Fibroblast of lung (primary cell): ENCODE data around the gene C17orf67. TPM values are rescaled to one million over a fixed set of nuclear protein-coding genes. Genes with fewer than 3 reads are reported as not detected.

Experiments
- DNase-seq, 2 donors: peaks; one replicate each; pipeline versions ENCODE4 v3.0.0 to v3.0.0-alpha.2; 2010; ENCODE audit warnings: low read depth in 2 of 2
- H2AFZ ChIP-seq: 2 replicates; pipeline ENCODE4 v1.5.1; 2012; ENCODE audit warnings: low read length, control low read depth, inconsistent platforms
- H3K27ac ChIP-seq: 2 replicates; pipeline ENCODE4 v1.5.1; 2011; ENCODE audit warnings: low read length, control low read depth; ENCODE audit not compliant: insufficient read depth
- H3K27me3 ChIP-seq: 2 replicates; pipeline ENCODE4 v1.5.1; 2011; ENCODE audit warnings: mild to moderate bottlenecking, low read length; ENCODE audit not compliant: control insufficient read depth, insufficient read depth
- H3K36me3 ChIP-seq: 2 replicates; pipeline ENCODE4 v1.5.1; 2011; ENCODE audit warnings: low read length; ENCODE audit not compliant: control insufficient read depth, insufficient read depth
- H3K4me1 ChIP-seq: 2 replicates; pipeline ENCODE4 v1.5.1; 2011; ENCODE audit warnings: low read length; ENCODE audit not compliant: control insufficient read depth, insufficient read depth; ENCODE audit errors: extremely low read depth
- H3K4me2 ChIP-seq: 2 replicates; pipeline ENCODE4 v1.5.1; 2011; ENCODE audit warnings: low read length, control low read depth; ENCODE audit not compliant: insufficient read depth; ENCODE audit errors: extremely low read depth
- H3K4me3 ChIP-seq, 4 experiments: fragments of 200-600 bp in 1 of 4; sonication (generic) in 1 of 4; replicated peaks in 1 of 4; 2 replicates each; pipeline ENCODE4 v1.5.1; 2011 to 2016; ENCODE audit warnings: low read length in 4 of 4, low read depth in 3 of 4, mild to moderate bottlenecking in 3 of 4, control low read depth in 2 of 4, inconsistent platforms in 1 of 4, mixed read lengths in 1 of 4; ENCODE audit not compliant: insufficient read depth in 1 of 4; ENCODE audit errors: control extremely low read depth in 1 of 4
- H3K79me2 ChIP-seq: 2 replicates; pipeline ENCODE4 v1.5.1; 2012; ENCODE audit warnings: mild to moderate bottlenecking, low read length, inconsistent platforms; ENCODE audit not compliant: control insufficient read depth, insufficient read depth
- H3K9ac ChIP-seq: 2 replicates; pipeline ENCODE4 v1.5.1; 2011; ENCODE audit warnings: mild to moderate bottlenecking, low read length, control low read depth; ENCODE audit not compliant: insufficient read depth
- H3K9me3 ChIP-seq: 2 replicates; pipeline ENCODE4 v1.5.1; 2012; ENCODE audit warnings: low read depth, low read length; ENCODE audit not compliant: control insufficient read depth, insufficient read depth
- H4K20me1 ChIP-seq: 2 replicates; pipeline ENCODE4 v1.5.1; 2011; ENCODE audit warnings: low read length; ENCODE audit not compliant: control insufficient read depth, insufficient read depth; ENCODE audit errors: extremely low read depth
- CTCF ChIP-seq, 2 donors: IDR thresholded peaks in 1 of 2; conservative IDR thresholded peaks in 1 of 2; 1 replicate in 1 of 2; 2 replicates in 1 of 2; pipeline ENCODE4 v1.5.1; 2011 to 2012; ENCODE audit warnings: low read length in 2 of 2, control low read depth in 1 of 2, inconsistent platforms in 1 of 2, low read depth in 1 of 2, mild to moderate bottlenecking in 1 of 2
- EZH2 ChIP-seq: IDR thresholded peaks from 2 replicates; pipeline ENCODE4 v1.5.1; 2012; ENCODE audit warnings: low read length, control low read depth, mild to moderate bottlenecking; ENCODE audit errors: missing control alignments
- polyA minus RNA-seq: library from RNA; depleted of rRNA, polyadenylated mRNA; stranded (reverse); fragments of >200 nt; gene quantifications from 2 replicates; pipeline ENCODE4 v1.2.3, GENCODE V29; 2011; ENCODE audit warnings: low replicate concordance
- polyA plus RNA-seq, 2 donors: library from polyadenylated mRNA; depleted of rRNA in 1 of 2; stranded (reverse) in 1 of 2; unstranded in 1 of 2; fragments of >200 nt; gene quantifications; 2 replicates each; pipeline ENCODE4 v1.2.1, GENCODE V29; 2011 to 2012; ENCODE audit warnings: missing spikeins in 1 of 2
- total RNA-seq: library from RNA; depleted of rRNA; stranded (reverse); fragments of >200 nt; gene quantifications from 2 replicates; pipeline ENCODE4 v1.2.1, GENCODE V29; 2014

C17orf67 gene
- 1.3 and 1.7 TPM in 2 replicates for total RNA-seq
- polyA plus RNA-seq: 0.45 and 0.54 TPM in 2 replicates
- polyA plus RNA-seq (2012): 0.80 and 0.84 TPM in 2 replicates
- polyA minus RNA-seq: 1.2 TPM in 1 of 2 replicates, not detected in the other

- DNase-seq: peak; percentile 90 to 96
- Histone ChIP-seq H3K4me2 (peak within 1 kb of the TSS; percentile 89), H4K20me1 (no peaks in the 10 kb centered on the region), H3K79me2 (peaks cover 25% of the 10 kb centered on the region), H3K27ac (peak within 1 kb of the TSS; percentile 91), H3K9ac (peak within 1 kb of the TSS; percentile 82), H2AFZ (peak within 1 kb of the TSS; percentile 69), H3K36me3 (no peaks in the 10 kb centered on the region), H3K4me3 (peak within 1 kb of the TSS; percentile 71 to 88 (median 79)), H3K9me3 (no peaks in the 10 kb centered on the region), H3K4me1 (peaks cover 11% of the 10 kb centered on the region), H3K27me3 (no peaks in the 10 kb centered on the region)
- TF ChIP-seq CTCF (conservative IDR thresholded peaks at IDR 0.05 in 1 of 2, IDR thresholded peaks at IDR 0.05 in 1 of 2; ENCODE audit: low read depth in 1 of 2, low read length in 2 of 2) (no peak), EZH2 (no peak)
Observed at GRCh38 chr17:56833809-56834379, at the start of gene C17orf67, which contains the start of gene DGKE. TSS of gene C17orf67 (minus strand) at chr17:56833920. CDS start at chr17:56815810, 18,110 bp downstream. TSS of gene DGKE (plus strand) at chr17:56834151. CDS start at chr17:56834796, 645 bp downstream.

- H2AFZ ChIP-seq: no peak overlapping the region
- no peaks in the 10 kb centered on the region for H3K36me3 ChIP-seq
- no peak overlapping the region for H3K4me2 ChIP-seq
- TF ChIP-seq CTCF (conservative IDR thresholded peaks at IDR 0.05 in 1 of 2, IDR thresholded peaks at IDR 0.05 in 1 of 2; ENCODE audit: low read depth in 1 of 2, low read length in 2 of 2) (no peak), EZH2 (no peak)
- H3K27me3 ChIP-seq: no peaks in the 10 kb centered on the region
- no peaks in the 10 kb centered on the region for H3K79me2 ChIP-seq
- H3K27ac ChIP-seq: no peak overlapping the region
- no peak for DNase-seq
- H3K4me1 ChIP-seq: no peaks in the 10 kb centered on the region
- H3K9me3 ChIP-seq: no peaks in the 10 kb centered on the region
- no peak overlapping the region for H3K9ac ChIP-seq
- no peaks in the 10 kb centered on the region for H4K20me1 ChIP-seq
- H3K4me3 ChIP-seq: no peak overlapping the region
Observed at GRCh38 chr17:56881685-56882295, 48.1 kb upstream of the C17orf67 start.

- Histone ChIP-seq H3K4me2 (no peak overlapping the region), H3K9ac (no peak overlapping the region), H3K27ac (no peak overlapping the region), H3K79me2 (no peaks in the 10 kb centered on the region), H3K27me3 (no peaks in the 10 kb centered on the region), H3K9me3 (no peaks in the 10 kb centered on the region), H3K36me3 (no peaks in the 10 kb centered on the region), H3K4me3 (no peak overlapping the region), H4K20me1 (no peaks in the 10 kb centered on the region), H2AFZ (no peak overlapping the region), H3K4me1 (no peaks in the 10 kb centered on the region)
- TF ChIP-seq EZH2 (no peak), CTCF (conservative IDR thresholded peaks at IDR 0.05 in 1 of 2, IDR thresholded peaks at IDR 0.05 in 1 of 2; ENCODE audit: low read depth in 1 of 2, low read length in 2 of 2) (no peak)
- no peak for DNase-seq
Observed at GRCh38 chr17:56880571-56880970, 46.9 kb upstream of the C17orf67 start.
